Muscle of leg (tissue), 11 donors: Measurements from ENCODE around the gene SH2D1B. TPM values are rescaled to one million over a fixed set of nuclear protein-coding genes. Genes with fewer than 3 reads are reported as not detected.
"Not testable (repeated sequence)": the region's sequence is repeated elsewhere in the genome, so short reads cannot be mapped to it uniquely, and the experiment has no call there.

Source experiments
- DNase-seq: peaks from one replicate; pipeline ENCODE4 v3.0.0; 2013
- H3K27ac ChIP-seq: one replicate; pipeline ENCODE4 v1.5.1; 2013; ENCODE audit warnings: mild to moderate bottlenecking, low read length, control low read depth
- H3K27me3 ChIP-seq: one replicate; pipeline ENCODE4 v1.6.1; 2013; ENCODE audit warnings: low read length; ENCODE audit not compliant: control insufficient read depth, insufficient read depth
- H3K36me3 ChIP-seq: one replicate; pipeline ENCODE4 v1.6.1; 2013; ENCODE audit warnings: low read length; ENCODE audit not compliant: control insufficient read depth, insufficient read depth
- H3K4me1 ChIP-seq: one replicate; pipeline ENCODE4 v1.6.1; 2013; ENCODE audit warnings: low read length; ENCODE audit not compliant: control insufficient read depth, insufficient read depth
- H3K4me3 ChIP-seq: one replicate; pipeline ENCODE4 v1.5.1; 2013; ENCODE audit warnings: low read length, control low read depth
- H3K9me3 ChIP-seq: replicated peaks from 2 replicates; pipeline ENCODE4 v1.6.1; 2013; ENCODE audit warnings: low read depth, low read length; ENCODE audit not compliant: control insufficient read depth
- WGBS: methylation state at CpG from one replicate; pipeline ENCODE4 v1.1.5; 2013; ENCODE audit warnings: missing lambda C conversion rate; ENCODE audit not compliant: insufficient coverage; 5-methylcytosine and 5-hydroxymethylcytosine counted together
- polyA plus RNA-seq, 8 donors: library from polyadenylated mRNA; unstranded; fragments of 120-200 nt; gene quantifications; one replicate each; pipeline versions ENCODE4 v1.2.1 to v1.2.3, GENCODE V29; 2013; ENCODE audit warnings: inconsistent platforms in 1 of 8, low replicate concordance in 1 of 8; ENCODE audit not compliant: insufficient read length in 8 of 8, insufficient read depth in 1 of 8
- total RNA-seq: library from RNA; stranded (reverse); fragments of 120-200 nt; gene quantifications from one replicate; pipeline ENCODE4 v1.2.4, GENCODE V29; 2013

Gene SH2D1B
- total and polyA plus RNA-seq, 9 donors = 0.14 to 0.39 (median 0.26) TPM; not detected in 1

- Histone ChIP-seq H3K36me3 (no peaks in the 10 kb centered on the region), H3K27me3 (no peaks in the 10 kb centered on the region), H3K27ac (no peak overlapping the region), H3K9me3 (no peaks in the 10 kb centered on the region), H3K4me1 (no peaks in the 10 kb centered on the region), H3K4me3 (no peak overlapping the region)
- DNase-seq = no peak
- 71% methylated on average over 9 of the region's 9 CpGs for WGBS
These were observed 58.9 kb downstream of the SH2D1B start for GRCh38 chr1:162353078-162353477.

GRCh38 chr1:162351874-162352273 lies 60.1 kb downstream of the SH2D1B start:
- not testable (repeated sequence) for H3K27me3 ChIP-seq, H3K9me3 ChIP-seq, H3K27ac ChIP-seq, DNase-seq, H3K4me1 ChIP-seq, H3K4me3 ChIP-seq, H3K36me3 ChIP-seq
- 77% methylated on average over 1 of the region's 4 CpGs for WGBS

- no peak overlapping the region for H3K27ac ChIP-seq
- H3K36me3 ChIP-seq = no peaks in the 10 kb centered on the region
- H3K4me1 ChIP-seq = no peaks in the 10 kb centered on the region
- DNase-seq = no peak
- no peaks in the 10 kb centered on the region for H3K9me3 ChIP-seq
- no peaks in the 10 kb centered on the region for H3K27me3 ChIP-seq
- 82% methylated on average over 6 of the region's 6 CpGs for WGBS
- no peak overlapping the region for H3K4me3 ChIP-seq
These were observed 60.6 kb downstream of the SH2D1B start for GRCh38 chr1:162351246-162351842.

GRCh38 chr1:162349635-162350330 lies 62.2 kb downstream of the SH2D1B start:
- DNase-seq = no peak
- 73% methylated on average over 3 of the region's 11 CpGs for WGBS
- Histone ChIP-seq H3K9me3 (no peaks in the 10 kb centered on the region), H3K4me3 (no peak overlapping the region), H3K27ac (no peak overlapping the region), H3K4me1 (no peaks in the 10 kb centered on the region), H3K27me3 (no peaks in the 10 kb centered on the region), H3K36me3 (no peaks in the 10 kb centered on the region)

- Histone ChIP-seq H3K27ac (no peak overlapping the region), H3K4me1 (no peaks in the 10 kb centered on the region)
- WGBS = no CpG with 5 or more reads among the region's 3 CpGs
These were observed 64.7 kb downstream of the SH2D1B start for GRCh38 chr1:162347281-162347680.

More at GRCh38 chr1:162347281-162347680, 64.7 kb downstream of the SH2D1B start:
- no peaks in the 10 kb centered on the region for H3K36me3 ChIP-seq
- H3K27me3 ChIP-seq = no peaks in the 10 kb centered on the region
- DNase-seq = no peak
- no peak overlapping the region for H3K4me3 ChIP-seq
- H3K9me3 ChIP-seq = no peaks in the 10 kb centered on the region

Other genes with a start within 250 kb of the SH2D1B start
- gene SPATA46, start 35.3 kb downstream of the SH2D1B start, total RNA-seq = not detected
- gene SPATA46, start 35.3 kb downstream of the SH2D1B start, polyA plus RNA-seq = under 1 TPM in 3 of 8 donors, not detected in 5; 0.21 to 0.29 (median 0.28) TPM
- 0.35 TPM for gene C1orf226, start 30.4 kb downstream of the SH2D1B start, total RNA-seq
- 1 to 10 TPM in 6 of 8 donors, under 1 TPM in 2; 0.63 to 2.1 (median 1.4) TPM for gene C1orf226, start 30.4 kb downstream of the SH2D1B start, polyA plus RNA-seq
- gene UHMK1, start 85.7 kb upstream of the SH2D1B start, total RNA-seq = 23.1 TPM
- gene UHMK1, start 85.7 kb upstream of the SH2D1B start, polyA plus RNA-seq = 10 to 100 TPM; 17.3 to 26.9 (median 22.4) TPM
- 42.2 TPM for gene UAP1, start 149.6 kb upstream of the SH2D1B start, total RNA-seq
- 10 to 100 TPM; 26.5 to 40.1 (median 29.8) TPM for gene UAP1, start 149.6 kb upstream of the SH2D1B start, polyA plus RNA-seq
- 58.2 TPM for gene DDR2, start 220.3 kb upstream of the SH2D1B start, total RNA-seq
- 10 to 100 TPM; 23.7 to 66.4 (median 46.8) TPM for gene DDR2, start 220.3 kb upstream of the SH2D1B start, polyA plus RNA-seq